UCSD-AML1 (cell line): ENCODE results near the gene FAM163B.

Source experiments
- DNase-seq: peaks from one replicate; lab custom pipeline; 2025; ENCODE audit not compliant: unreplicated experiment; lab: John Stamatoyannopoulos, UW

Gene FAM163B

DNA sequence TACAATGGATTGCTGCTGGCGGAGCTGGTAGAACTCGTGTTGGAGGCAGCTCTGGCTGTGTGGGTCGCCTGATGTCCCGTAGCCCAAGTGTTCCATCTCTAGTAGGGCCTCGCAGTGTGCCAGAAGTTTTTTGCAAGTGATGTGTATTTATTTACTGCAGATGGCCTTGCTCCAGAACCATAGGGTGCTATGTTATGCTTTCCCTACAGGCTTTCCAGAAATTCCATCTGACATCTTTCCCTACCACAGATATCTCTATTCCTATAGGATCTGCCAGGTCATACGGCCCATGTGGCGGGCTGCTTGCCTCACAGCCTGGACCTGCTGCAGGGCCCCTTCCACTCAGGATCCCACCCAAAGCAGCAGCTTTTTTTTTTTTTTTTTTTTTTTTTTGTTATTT is 57.7 kb downstream of the FAM163B start:
- DNase-seq = no peak

DNA sequence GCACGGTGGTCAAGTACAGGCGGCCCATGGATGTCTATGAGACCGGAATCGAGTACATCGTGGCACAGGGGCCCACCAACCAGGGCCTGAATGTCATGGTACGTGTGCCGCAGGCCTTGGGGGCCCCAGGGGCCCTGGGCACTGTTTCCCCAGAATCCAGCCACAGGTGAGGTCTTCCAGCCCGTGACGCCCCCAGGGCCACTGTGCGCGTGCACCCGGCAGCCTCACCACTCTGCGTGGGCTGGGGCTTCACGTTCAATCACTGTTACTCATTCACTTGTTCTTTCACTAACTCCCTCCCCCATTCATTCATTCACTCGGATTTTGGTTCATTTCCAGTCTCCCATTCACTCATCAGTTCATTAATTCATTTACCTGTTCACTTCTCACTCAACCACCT is 62.1 kb downstream of the FAM163B start:
- DNase-seq = no peak

DNA sequence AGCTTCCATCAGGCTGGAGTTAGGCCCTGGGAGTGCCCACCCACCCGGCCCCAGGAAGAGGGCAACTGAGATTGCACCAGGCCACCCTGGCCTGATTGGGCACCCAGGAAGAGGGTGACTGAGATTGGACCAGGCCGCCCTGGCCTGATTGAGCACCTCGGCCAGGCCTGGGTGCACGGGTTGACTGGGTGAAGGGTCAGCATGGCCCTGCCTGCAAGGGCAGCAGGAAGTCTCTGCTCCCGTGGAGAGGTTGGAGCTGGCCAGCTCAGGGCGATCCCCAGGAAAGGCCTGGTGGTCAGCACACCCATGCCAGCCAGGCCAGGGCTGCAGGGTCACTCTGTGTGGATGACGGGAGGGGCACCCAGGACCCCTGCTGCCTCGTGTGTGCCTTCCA is 62.9 kb downstream of the FAM163B start:
- DNase-seq = no peak

DNA sequence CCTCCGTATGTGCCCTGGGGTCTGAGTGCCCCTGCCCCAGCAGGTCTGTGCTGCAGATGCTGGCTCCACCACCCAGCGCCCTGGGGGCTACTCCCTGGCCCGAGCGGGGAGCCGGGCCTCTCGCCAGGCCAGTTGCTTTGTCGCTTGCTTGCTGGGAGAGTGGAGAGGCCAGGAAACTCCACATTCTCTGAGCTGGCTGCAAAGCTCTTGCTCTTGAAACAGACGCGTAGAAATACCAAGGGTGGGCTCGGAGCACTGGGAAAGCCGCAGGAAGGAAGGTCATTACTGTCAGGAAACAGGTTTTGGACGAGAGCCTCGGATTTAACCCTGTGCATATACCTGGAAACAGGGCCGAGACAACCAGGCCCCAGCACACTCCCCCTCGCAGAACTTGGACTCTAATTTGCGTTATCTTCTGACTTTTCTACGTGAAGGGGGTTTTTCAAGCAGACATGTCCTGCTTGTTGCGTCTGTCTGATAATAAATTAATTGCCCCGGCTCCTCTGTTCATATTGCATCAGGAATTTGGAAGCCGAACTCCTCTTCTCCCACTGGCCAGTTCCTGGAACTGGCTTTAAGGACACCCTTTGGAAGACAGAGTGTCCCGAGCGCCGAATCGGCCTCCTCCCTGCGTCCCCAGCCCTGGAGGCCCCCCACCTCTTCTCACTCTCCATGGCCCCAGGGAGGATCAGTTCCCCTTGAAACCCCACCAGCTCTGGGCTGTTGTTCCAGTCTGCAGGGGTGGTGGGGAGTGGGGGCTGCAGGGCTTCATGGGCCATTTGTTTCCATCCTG is 63.5 kb downstream of the FAM163B start:
- no peak for DNase-seq

GRCh38 chr9:133543772-133544467 is 65.3 kb downstream of the FAM163B start:
- no peak for DNase-seq

GRCh38 chr9:133542002-133542401 is 67.2 kb downstream of the FAM163B start:
- no peak for DNase-seq

GRCh38 chr9:133540698-133541025 is 68.5 kb downstream of the FAM163B start:
- DNase-seq = peak; percentile 62

- DNase-seq = no peak
Observed at GRCh38 chr9:133539991-133540697, 69.0 kb downstream of the FAM163B start.

GRCh38 chr9:133538851-133539833 is 70.0 kb downstream of the FAM163B start:
- DNase-seq = no peak

GRCh38 chr9:133538176-133538575 is 71.0 kb downstream of the FAM163B start:
- DNase-seq = no peak

DNA sequence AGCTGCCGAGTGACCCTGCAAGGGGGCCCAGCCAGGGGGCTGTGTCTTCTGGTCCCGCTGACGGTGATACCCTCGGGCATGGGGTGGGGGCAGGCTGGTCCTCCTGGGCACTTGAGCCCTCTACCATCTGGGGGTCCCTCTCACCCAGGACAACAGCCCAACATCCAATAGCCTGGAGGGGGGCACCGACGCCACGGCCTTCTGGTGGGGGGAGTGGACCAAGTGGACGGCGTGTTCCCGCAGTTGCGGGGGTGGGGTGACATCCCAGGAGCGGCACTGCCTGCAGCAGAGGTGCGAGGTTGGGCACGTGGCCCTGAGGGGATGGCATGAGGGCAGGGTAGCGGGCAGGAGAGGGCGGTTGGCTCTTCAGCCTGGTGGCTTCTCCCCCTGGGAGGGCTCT is 71.9 kb downstream of the FAM163B start:
- DNase-seq = no peak

- no peak for DNase-seq
Observed at GRCh38 chr9:133536536-133536935, 72.7 kb downstream of the FAM163B start.

- DNase-seq = no peak
Observed at GRCh38 chr9:133536080-133536479, 73.1 kb downstream of the FAM163B start.

DNA sequence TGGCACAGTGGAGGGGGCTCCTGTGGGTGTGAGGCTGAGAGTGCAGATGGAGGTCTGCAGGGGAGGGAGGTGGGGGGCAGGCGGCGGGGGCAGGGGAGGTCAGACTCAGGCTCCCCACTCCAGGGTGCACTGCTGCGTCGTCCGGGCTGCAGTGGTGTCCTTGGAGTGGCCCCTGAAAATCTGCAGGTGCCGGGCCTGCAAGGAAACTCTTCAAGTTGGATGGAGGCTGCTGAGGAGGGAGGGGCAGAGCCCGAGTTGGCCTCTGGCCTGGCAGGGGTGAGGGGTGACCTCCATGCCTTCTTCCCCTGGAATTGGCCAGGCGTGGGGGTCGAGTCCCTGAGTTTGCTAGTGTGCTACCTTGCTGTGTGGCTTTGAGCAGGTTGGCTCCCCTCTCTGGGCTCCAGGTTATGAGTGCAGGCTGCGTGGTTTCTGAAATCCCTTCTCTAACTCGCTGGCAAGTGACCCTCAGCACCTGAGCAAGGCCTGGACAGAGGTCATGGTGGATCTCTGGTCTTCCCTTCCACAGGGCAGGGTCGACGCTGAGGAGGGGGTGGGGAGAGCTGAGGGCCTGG is 73.8 kb downstream of the FAM163B start:
- no peak for DNase-seq

- no peak for DNase-seq
Observed at GRCh38 chr9:133534346-133535291, 74.6 kb downstream of the FAM163B start, which contains the start of gene ADAMTSL2. Gene ADAMTSL2 (plus strand): TSS chr9:133534704. CDS start chr9:133536713, 2,009 bp downstream.

DNA sequence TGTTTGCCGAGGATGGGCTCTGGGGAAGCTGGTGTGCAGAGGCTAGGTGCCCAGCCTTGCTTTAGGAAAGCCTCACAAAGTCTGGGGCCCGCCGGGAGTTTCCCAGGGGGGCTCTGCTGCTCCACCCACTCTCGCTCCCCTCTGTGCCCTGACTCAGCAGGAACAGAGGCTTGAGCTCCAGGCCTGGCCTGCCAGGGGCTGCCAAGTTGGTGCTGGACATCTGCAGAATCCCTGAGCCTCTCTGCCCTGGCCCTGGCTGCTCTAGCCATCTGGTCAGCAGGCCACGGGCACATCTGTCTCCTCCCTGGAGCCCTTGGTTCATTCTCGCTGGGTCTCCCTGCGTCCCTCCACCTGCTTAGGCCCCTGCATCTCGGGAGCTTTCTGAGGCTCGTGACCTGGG is 75.3 kb downstream of the FAM163B start:
- DNase-seq = no peak

GRCh38 chr9:133532937-133533668 is 76.1 kb downstream of the FAM163B start:
- peak; percentile 86 for DNase-seq

DNA sequence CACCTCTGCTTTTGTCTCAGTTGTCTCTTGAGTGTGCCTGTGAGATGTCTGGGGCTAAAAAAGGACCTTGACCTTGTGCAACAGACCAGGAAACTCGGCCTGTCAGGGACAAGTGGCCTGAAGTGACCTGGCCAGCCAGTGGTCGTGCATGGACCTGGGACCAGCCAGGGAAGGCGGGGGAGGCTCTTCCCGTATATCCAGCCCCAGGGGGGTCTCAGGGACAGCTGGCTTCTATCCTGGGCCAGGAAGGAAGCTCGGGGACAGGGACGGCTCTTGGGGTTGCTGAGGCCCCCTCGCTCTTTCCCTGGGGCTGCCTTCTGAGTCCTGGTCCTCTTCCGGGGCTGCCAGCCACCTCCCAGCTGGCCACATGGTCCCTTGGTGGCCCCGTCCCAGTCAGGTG is 77.9 kb downstream of the FAM163B start:
- no peak for DNase-seq

- DNase-seq = no peak
Observed at GRCh38 chr9:133529874-133530273, 79.3 kb downstream of the FAM163B start.
